Stimulated activated CD8-positive, alpha-beta memory T cell treated with anti-CD3 and anti-CD28 coated beads, Interleukin-2, amount 100 ng/mL, for 1 hour (primary cell): ENCODE results near the gene MYOZ2.
"Not testable (repeated sequence)": the region's sequence is repeated elsewhere in the genome, so short reads cannot be mapped to it uniquely, and the experiment has no call there.

Source experiments
- DNase-seq, 2 donors: peaks; one replicate each; pipeline ENCODE4 v3.0.0-alpha.2; 2020; ENCODE audit warnings: low read depth in 2 of 2

Gene MYOZ2

GRCh38 chr4:119128148-119128547 is 7.5 kb upstream of the MYOZ2 start:
- no peak for DNase-seq

- no peak for DNase-seq
These were observed 5.1 kb upstream of the MYOZ2 start for GRCh38 chr4:119130365-119131065.

GRCh38 chr4:119131164-119131563 is 4.5 kb upstream of the MYOZ2 start:
- no peak for DNase-seq

- no peak for DNase-seq
These were observed 3.3 kb upstream of the MYOZ2 start for GRCh38 chr4:119132306-119132705.

GRCh38 chr4:119136546-119136945 is 914 bp downstream of the MYOZ2 start:
- no peak for DNase-seq

GRCh38 chr4:119138046-119138445 is 2.4 kb downstream of the MYOZ2 start:
- DNase-seq = no peak

GRCh38 chr4:119139311-119139710 is 3.7 kb downstream of the MYOZ2 start:
- DNase-seq = no peak

- no peak for DNase-seq
These were observed 4.2 kb downstream of the MYOZ2 start for GRCh38 chr4:119139822-119140252.

- DNase-seq = not testable (repeated sequence)
These were observed 5.7 kb downstream of the MYOZ2 start for GRCh38 chr4:119141283-119141682.

GRCh38 chr4:119142833-119143232 is 7.2 kb downstream of the MYOZ2 start:
- no peak for DNase-seq

- not testable (repeated sequence) for DNase-seq
These were observed 7.7 kb downstream of the MYOZ2 start for GRCh38 chr4:119143341-119143740.

- DNase-seq = no peak
These were observed 13.5 kb downstream of the MYOZ2 start for GRCh38 chr4:119149110-119149509.

GRCh38 chr4:119151161-119151560 is 15.5 kb downstream of the MYOZ2 start:
- DNase-seq = no peak

- no peak for DNase-seq
These were observed 17.1 kb downstream of the MYOZ2 start for GRCh38 chr4:119152741-119153140.

- DNase-seq = no peak
These were observed 26.5 kb downstream of the MYOZ2 start for GRCh38 chr4:119162174-119162573.

- DNase-seq = no peak
These were observed 30.1 kb downstream of the MYOZ2 start for GRCh38 chr4:119165767-119166166.

- no peak for DNase-seq
These were observed 34.6 kb downstream of the MYOZ2 start for GRCh38 chr4:119170195-119170594.

- no peak for DNase-seq
These were observed 36.6 kb downstream of the MYOZ2 start for GRCh38 chr4:119172223-119172622.

- not testable (repeated sequence) for DNase-seq
These were observed 38.2 kb downstream of the MYOZ2 start for GRCh38 chr4:119173729-119174361.

- no peak for DNase-seq
These were observed 43.4 kb downstream of the MYOZ2 start for GRCh38 chr4:119179011-119179410.

- no peak for DNase-seq
These were observed 48.5 kb downstream of the MYOZ2 start for GRCh38 chr4:119184128-119184527.

- no peak for DNase-seq
These were observed 54.0 kb downstream of the MYOZ2 start for GRCh38 chr4:119189638-119190037.

GRCh38 chr4:119190354-119190753 is 54.7 kb downstream of the MYOZ2 start:
- no peak for DNase-seq

- DNase-seq = no peak
These were observed 55.9 kb downstream of the MYOZ2 start for GRCh38 chr4:119191505-119191904.
